GM10266 (cell line): ENCODE results near the gene LST1.

ENCODE experiments used
- DNase-seq: peaks from one replicate; pipeline ENCODE4 v3.0.0; 2012; ENCODE audit errors: extremely low spot score
- TF ChIP-seq, protein P1 (sequence below): IDR thresholded peaks from 2 replicates; pipeline ENCODE4 v1.5.1; 2012; ENCODE audit warnings: mild to moderate bottlenecking, low read depth; ENCODE audit not compliant: control insufficient read depth, insufficient read depth; ENCODE audit errors: missing control alignments

Gene LST1

DNA sequence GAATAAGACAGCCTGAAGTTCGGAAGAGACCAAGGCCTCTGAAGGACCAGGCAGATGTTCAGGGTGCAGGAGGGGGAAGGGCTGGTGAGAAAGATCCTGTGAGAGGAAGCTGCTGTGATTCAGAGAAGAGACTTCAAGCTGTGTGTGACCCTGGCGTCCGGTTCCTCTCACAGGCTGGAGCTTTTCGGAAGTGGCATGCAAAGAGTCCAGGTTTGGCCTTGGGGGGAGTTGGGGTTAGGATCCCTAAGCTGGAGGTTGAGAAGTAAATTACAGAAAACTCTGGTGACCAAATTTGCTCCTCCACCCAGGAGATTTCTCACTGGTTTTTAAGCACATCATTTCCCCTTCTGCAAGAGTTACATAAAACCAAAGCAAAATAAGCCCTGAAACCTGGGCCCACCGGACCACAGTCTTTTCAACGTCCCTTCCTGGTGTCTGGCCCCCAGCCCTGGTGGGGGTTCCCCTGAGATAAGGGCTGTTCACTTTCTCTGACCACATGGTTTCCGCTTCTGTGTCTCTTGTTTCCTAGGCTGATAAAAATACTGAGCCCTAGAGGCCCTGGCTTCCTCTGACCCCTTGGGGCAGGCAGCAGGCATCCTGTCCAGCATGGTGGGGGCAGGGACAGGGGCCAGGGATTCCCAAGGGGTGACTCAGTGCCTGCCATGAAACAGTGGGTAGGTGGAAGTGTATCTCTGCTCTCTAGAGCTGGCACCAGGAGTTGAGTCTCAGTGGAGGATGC lies 25.9 kb upstream of the LST1 start:
- DNase-seq = peak; percentile 70
- TF ChIP-seq, protein P1, sequence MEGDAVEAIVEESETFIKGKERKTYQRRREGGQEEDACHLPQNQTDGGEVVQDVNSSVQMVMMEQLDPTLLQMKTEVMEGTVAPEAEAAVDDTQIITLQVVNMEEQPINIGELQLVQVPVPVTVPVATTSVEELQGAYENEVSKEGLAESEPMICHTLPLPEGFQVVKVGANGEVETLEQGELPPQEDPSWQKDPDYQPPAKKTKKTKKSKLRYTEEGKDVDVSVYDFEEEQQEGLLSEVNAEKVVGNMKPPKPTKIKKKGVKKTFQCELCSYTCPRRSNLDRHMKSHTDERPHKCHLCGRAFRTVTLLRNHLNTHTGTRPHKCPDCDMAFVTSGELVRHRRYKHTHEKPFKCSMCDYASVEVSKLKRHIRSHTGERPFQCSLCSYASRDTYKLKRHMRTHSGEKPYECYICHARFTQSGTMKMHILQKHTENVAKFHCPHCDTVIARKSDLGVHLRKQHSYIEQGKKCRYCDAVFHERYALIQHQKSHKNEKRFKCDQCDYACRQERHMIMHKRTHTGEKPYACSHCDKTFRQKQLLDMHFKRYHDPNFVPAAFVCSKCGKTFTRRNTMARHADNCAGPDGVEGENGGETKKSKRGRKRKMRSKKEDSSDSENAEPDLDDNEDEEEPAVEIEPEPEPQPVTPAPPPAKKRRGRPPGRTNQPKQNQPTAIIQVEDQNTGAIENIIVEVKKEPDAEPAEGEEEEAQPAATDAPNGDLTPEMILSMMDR = no peak

DNA sequence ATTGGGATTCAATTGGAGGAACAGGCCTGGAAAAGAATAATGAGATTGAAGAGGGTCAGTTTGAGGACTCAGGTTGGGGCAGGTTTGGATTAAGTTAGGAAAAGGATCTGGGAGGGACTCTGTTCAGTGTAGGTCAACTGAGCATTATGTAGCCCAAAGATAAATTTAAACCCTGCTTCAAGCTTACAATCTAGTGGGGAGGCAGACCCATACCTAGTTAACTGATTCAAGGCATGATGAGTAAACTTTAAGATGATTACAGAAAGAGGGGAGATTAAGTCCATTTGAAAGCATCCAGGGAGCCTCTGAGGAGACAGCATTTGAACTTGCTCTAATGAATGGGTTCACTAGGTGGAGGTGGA lies 25.4 kb upstream of the LST1 start:
- TF ChIP-seq, protein P1 = no peak

DNA sequence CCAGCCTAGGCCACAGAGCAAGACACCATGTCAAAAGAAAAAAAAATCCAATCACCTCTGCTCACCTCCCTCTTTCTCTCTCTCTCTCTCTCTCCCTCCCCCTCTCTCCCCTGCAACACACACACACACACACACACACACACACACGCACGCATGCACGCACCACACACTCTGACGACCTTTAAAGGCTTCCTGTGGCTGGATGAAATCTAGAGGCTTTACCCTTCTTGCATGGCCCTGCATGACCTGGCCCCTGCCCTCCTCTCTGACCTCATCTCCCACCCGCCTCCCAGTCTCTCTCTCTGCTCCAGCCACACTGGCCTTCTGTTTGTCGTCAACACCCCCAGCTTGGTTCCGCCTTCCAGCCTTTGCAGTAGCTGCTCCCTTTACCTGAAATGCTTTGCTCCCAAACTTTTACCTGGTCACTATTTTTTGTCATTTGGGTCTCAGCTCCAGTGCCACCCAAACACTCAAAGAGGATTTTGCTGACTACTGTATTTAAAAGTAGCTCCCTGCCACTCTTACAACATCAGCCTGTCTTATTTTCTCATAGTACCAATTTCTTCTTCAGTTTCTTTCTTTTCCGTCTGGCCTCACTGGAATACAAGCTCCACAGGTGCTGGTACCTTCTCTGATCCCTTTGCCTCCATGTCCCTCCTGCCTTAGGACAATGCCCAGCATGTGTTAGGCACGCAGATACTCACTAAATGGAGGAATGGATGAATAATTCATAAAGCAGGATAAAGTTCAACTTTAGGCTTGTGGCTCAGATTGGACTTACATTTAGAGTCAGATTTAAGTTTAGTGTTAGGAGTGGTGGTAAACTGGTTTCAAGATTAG lies 18.3 kb upstream of the LST1 start:
- TF ChIP-seq, protein P1 = no peak

More for the DNA sequence above, 25.4 kb upstream of the LST1 start:
- no peak for DNase-seq

DNA sequence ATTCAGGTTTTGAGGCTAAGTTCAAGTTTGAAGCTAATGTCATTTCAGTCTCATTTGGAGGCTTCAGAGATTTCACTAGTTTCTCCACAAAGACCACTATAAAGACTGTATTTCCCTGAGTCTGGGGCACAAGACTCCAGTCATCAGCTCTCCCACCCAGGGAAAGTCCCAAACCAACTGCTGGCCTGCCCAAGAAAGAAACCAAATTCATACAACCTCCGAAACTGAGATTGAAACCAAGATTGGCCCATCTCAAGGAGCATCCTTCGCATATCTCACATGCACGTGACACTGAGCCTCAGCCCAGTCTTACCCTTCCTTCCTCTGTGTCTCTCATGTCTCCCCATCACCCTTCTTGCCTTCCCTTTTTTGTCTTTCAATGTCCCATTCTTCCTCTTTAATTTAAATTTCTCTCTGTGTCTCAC lies 17.5 kb upstream of the LST1 start:
- peak; percentile 67 for DNase-seq
- TF ChIP-seq, protein P1 = no peak

More for the DNA sequence above, 18.3 kb upstream of the LST1 start:
- DNase-seq = no peak

DNA sequence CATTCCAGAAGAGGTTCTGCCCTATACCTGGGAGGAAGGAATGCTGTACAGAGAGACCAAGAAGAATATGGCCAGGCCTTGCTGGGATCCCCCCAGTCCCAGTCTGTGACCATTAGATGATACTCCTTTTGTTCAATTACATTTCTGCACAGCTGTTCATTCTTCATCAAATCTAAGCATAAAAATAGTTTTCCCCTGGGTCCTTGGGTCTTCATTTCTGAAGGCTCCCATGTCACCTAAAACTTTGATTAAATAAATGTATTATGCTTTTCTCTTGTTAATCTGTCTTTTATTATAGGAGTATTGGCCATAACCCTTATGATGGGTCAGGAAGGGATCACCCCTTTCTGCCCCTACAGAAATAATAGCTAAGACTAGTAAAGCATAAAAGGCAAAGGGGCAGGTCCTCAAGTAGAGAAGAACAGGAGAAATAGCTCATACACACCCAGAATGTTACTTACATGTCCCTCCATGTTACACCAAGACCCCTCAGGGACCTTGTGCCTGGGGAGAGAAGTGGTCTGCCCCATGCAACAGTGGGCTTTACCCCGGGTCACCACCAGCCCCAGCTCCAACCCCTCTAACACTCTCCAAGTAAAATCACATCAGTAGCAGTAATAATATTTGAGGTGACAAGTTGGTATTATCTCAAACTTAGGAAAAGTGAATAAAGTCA lies 16.1 kb upstream of the LST1 start:
- TF ChIP-seq, protein P1 = no peak

DNA sequence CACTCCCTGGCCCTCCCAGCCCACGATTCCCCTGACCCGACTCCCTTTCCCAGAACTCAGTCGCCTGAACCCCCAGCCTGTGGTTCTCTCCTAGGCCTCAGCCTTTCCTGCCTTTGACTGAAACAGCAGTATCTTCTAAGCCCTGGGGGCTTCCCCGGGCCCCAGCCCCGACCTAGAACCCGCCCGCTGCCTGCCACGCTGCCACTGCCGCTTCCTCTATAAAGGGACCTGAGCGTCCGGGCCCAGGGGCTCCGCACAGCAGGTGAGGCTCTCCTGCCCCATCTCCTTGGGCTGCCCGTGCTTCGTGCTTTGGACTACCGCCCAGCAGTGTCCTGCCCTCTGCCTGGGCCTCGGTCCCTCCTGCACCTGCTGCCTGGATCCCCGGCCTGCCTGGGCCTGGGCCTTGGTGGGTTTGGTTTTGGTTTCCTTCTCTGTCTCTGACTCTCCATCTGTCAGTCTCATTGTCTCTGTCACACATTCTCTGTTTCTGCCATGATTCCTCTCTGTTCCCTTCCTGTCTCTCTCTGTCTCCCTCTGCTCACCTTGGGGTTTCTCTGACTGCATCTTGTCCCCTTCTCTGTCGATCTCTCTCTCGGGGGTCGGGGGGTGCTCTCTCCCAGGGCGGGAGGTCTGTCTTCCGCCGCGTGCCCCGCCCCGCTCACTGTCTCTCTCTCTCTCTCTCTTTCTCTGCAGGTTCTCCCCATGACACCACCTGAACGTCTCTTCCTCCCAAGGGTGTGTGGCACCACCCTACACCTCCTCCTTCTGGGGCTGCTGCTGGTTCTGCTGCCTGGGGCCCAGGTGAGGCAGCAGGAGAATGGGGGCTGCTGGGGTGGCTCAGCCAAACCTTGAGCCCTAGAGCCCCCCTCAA lies 13.8 kb upstream of the LST1 start, which contains the start of gene LTA:
Gene LTA (plus strand): TSS at position 249 of the 871 bp plus-strand sequence. CDS start 454 bp downstream, at position 703.
- DNase-seq = no peak
- TF ChIP-seq, protein P1 = no peak

More for the DNA sequence above, 16.1 kb upstream of the LST1 start:
- DNase-seq = no peak
